ENCODE results near the gene DNM3.
"Not testable (repeated sequence)": the region's sequence is repeated elsewhere in the genome, so short reads cannot be mapped to it uniquely, and the experiment has no call there.

DNM3 gene

GRCh38 chr1:172420385-172420784 lies 579.1 kb downstream of the DNM3 start, which contains the start of gene C1orf105:
Gene C1orf105, plus strand, starts transcription at chr1:172420685. Its CDS starts 201 bp downstream, at chr1:172420886.
- H3K36me3 Mint-ChIP-seq (ENCODE audit: insufficient read depth), result no peaks in the 10 kb centered on the region
- H3K4me1 Mint-ChIP-seq, result no peaks in the 10 kb centered on the region
- DNase-seq (ENCODE audit: low spot score in 2 of 2) (no peak), ATAC-seq (replicated peaks; ENCODE audit: extremely low read depth, poor library complexity, severe bottlenecking) (no peak)
- H3K4me3 Mint-ChIP-seq, result no peak within 1 kb of the TSS
- no peak within 1 kb of the TSS for H3K27ac Mint-ChIP-seq (ENCODE audit: low read depth)
- no peaks in the 10 kb centered on the region for H3K9me3 Mint-ChIP-seq
- no peaks in the 10 kb centered on the region for H3K27me3 Mint-ChIP-seq

DNA sequence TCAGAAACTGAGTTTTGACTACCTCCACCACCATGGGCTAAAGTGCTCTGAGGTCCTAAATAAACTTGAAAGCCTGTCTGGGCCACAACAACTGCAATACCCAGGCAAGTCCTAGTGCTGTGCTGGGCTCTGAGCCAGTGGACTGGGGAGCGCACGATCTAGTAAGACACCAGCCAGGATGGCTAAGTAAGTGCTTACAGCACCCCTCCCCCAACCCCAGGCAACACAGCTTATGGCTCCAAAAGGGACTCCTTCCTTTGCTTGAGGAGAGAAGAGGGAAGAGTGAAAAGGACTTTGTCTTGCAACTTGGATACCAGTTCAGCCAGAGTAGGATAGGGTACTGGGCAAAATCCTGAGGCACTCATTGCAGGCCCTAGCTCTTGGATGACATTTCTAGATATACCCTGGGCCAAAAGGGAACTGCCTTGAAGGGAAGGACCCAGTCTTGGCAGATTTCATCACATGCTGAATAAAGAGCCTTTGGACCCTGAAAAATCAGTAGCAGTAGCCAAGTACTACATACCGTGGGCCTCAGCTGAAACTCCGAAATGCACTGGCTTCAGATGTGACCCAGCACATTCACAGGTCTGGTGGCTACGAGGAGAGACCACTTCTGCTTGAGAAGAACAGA lies 580.8 kb downstream of the DNM3 start:
- no peak for ATAC-seq (replicated peaks; ENCODE audit: extremely low read depth, poor library complexity, severe bottlenecking)
- no peak for DNase-seq (ENCODE audit: low spot score in 2 of 2)
- Mint-ChIP-seq H3K4me3 (no peak overlapping the region), H3K36me3 (ENCODE audit: insufficient read depth) (no peaks in the 10 kb centered on the region), H3K27ac (ENCODE audit: low read depth) (no peak overlapping the region), H3K4me1 (no peaks in the 10 kb centered on the region), H3K27me3 (no peaks in the 10 kb centered on the region), H3K9me3 (no peaks in the 10 kb centered on the region)

DNA sequence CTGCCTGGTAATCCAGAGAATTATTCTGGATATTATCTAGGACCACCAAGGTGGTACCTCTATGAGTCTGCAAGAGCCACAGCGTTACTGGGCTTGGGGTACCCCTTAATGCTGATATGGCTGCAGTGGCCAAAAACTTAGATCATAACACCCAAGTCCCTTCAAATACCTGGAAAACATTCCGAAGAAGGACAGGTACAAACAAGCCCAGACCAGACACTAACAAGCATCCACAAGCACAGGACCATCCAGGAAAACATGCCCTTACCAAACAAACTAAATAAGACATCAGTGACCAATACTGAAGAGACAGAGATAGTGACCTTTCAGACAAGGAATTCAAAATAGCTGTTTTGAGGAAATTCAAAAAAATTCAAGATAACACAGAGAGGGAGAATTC lies 582.0 kb downstream of the DNM3 start:
- Mint-ChIP-seq H3K27ac (ENCODE audit: low read depth) (no peak overlapping the region), H3K27me3 (no peaks in the 10 kb centered on the region), H3K9me3 (no peaks in the 10 kb centered on the region), H3K4me1 (no peaks in the 10 kb centered on the region), H3K4me3 (no peak overlapping the region), H3K36me3 (ENCODE audit: insufficient read depth) (no peaks in the 10 kb centered on the region)
- no peak for DNase-seq (ENCODE audit: low spot score in 2 of 2)
- ATAC-seq (replicated peaks; ENCODE audit: extremely low read depth, poor library complexity, severe bottlenecking), result no peak

- Mint-ChIP-seq H3K27me3 (no peaks in the 10 kb centered on the region), H3K27ac (ENCODE audit: low read depth) (no peak overlapping the region), H3K4me1 (no peaks in the 10 kb centered on the region), H3K4me3 (no peak overlapping the region), H3K36me3 (ENCODE audit: insufficient read depth) (no peaks in the 10 kb centered on the region), H3K9me3 (no peaks in the 10 kb centered on the region)
- ATAC-seq (replicated peaks; ENCODE audit: extremely low read depth, poor library complexity, severe bottlenecking), result no peak
- DNase-seq (ENCODE audit: low spot score in 2 of 2), result no peak
These were observed 584.0 kb downstream of the DNM3 start for GRCh38 chr1:172425339-172425738.

DNA sequence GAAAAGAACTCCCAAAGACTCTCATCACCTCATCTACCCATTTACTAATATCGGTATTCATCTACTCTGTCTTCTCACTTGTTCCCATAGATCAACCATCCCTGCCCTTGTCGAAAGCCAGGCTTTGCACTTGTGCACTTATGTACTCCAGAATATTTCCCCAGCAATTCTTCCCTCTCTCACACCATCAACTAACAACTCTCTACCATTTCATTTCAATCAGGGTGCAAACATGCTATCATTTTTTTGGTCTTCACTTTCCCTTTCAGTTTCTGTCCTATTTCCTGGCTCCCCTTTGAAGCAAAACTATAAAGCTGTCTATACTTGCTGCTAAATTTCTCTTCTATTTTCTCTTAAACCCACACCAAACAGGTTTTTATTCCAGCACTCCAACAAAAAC lies 585.9 kb downstream of the DNM3 start:
- H3K27me3 Mint-ChIP-seq, result no peaks in the 10 kb centered on the region
- no peaks in the 10 kb centered on the region for H3K9me3 Mint-ChIP-seq
- H3K27ac Mint-ChIP-seq (ENCODE audit: low read depth), result no peak overlapping the region
- DNase-seq (ENCODE audit: low spot score in 2 of 2) (no peak), ATAC-seq (replicated peaks; ENCODE audit: extremely low read depth, poor library complexity, severe bottlenecking) (peak; percentile 50)
- H3K4me1 Mint-ChIP-seq, result no peaks in the 10 kb centered on the region
- no peak overlapping the region for H3K4me3 Mint-ChIP-seq
- H3K36me3 Mint-ChIP-seq (ENCODE audit: insufficient read depth), result no peaks in the 10 kb centered on the region

- Mint-ChIP-seq H3K27me3 (no peaks in the 10 kb centered on the region), H3K4me1 (peaks cover 19% of the 10 kb centered on the region), H3K36me3 (ENCODE audit: insufficient read depth) (no peaks in the 10 kb centered on the region), H3K4me3 (no peak overlapping the region), H3K9me3 (no peaks in the 10 kb centered on the region), H3K27ac (ENCODE audit: low read depth) (no peak overlapping the region)
- DNase-seq (ENCODE audit: low spot score in 2 of 2) (no peak), ATAC-seq (replicated peaks; ENCODE audit: extremely low read depth, poor library complexity, severe bottlenecking) (peak; percentile 62)
These were observed 588.2 kb downstream of the DNM3 start for GRCh38 chr1:172429331-172430127.

DNA sequence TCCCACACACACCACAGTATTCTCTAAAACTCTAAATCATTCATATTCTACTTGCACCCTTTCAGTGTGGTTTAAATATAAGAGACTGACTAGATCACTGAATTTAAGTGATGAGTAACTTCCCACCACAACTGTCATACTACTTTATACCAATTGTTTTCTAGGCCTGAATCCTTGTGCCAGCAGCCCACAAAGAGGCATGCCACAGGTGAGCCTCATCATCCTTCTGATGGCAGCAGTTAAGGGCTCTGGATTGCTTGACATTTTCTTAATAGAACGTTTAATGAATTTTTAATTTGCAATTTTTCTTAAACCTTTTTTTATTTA lies 588.8 kb downstream of the DNM3 start:
- no peak overlapping the region for H3K27ac Mint-ChIP-seq (ENCODE audit: low read depth)

GRCh38 chr1:172431204-172431603 lies 589.9 kb downstream of the DNM3 start:
- Mint-ChIP-seq H3K4me3 (no peak overlapping the region), H3K36me3 (ENCODE audit: insufficient read depth) (peaks cover 1% of the 10 kb centered on the region), H3K27me3 (no peaks in the 10 kb centered on the region), H3K9me3 (no peaks in the 10 kb centered on the region), H3K4me1 (peaks cover 21% of the 10 kb centered on the region), H3K27ac (ENCODE audit: low read depth) (no peak overlapping the region)
- no peak for ATAC-seq (replicated peaks; ENCODE audit: extremely low read depth, poor library complexity, severe bottlenecking)
- DNase-seq (ENCODE audit: low spot score in 2 of 2), result no peak

More for the DNA sequence above, 588.8 kb downstream of the DNM3 start:
- H3K4me1 Mint-ChIP-seq, result peaks cover 21% of the 10 kb centered on the region
- ATAC-seq (replicated peaks; ENCODE audit: extremely low read depth, poor library complexity, severe bottlenecking) (no peak), DNase-seq (ENCODE audit: low spot score in 2 of 2) (no peak)
- H3K9me3 Mint-ChIP-seq, result no peaks in the 10 kb centered on the region
- H3K4me3 Mint-ChIP-seq, result no peak overlapping the region
- no peaks in the 10 kb centered on the region for H3K27me3 Mint-ChIP-seq
- H3K36me3 Mint-ChIP-seq (ENCODE audit: insufficient read depth), result no peaks in the 10 kb centered on the region

DNA sequence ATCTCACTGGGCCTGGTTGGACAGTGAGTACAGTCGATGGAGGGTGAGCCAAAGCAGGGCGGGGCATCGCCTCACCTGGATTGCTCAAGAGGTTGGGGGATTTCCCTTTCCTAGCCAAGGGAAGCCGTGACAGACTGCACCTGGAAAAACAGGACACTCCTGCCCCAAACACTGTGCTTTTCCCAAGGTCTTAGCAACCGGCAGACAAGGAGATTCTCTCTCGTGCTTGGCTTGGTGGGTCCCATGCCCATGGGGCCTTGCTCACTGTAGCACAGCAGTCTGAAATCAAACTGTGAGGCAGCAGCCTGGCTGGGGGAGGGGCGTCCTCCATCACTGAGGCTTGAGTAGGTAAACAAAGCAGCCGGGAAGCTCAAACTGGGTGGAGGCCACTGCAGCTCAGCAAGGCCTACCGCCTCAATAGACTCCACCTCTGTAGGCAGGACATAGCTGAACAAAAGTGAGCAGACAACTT lies 590.5 kb downstream of the DNM3 start:
- H3K4me1 Mint-ChIP-seq, result peaks cover 21% of the 10 kb centered on the region
- H3K9me3 Mint-ChIP-seq, result no peaks in the 10 kb centered on the region
- H3K4me3 Mint-ChIP-seq, result no peak overlapping the region
- no peak overlapping the region for H3K27ac Mint-ChIP-seq (ENCODE audit: low read depth)
- H3K36me3 Mint-ChIP-seq (ENCODE audit: insufficient read depth), result peaks cover 1% of the 10 kb centered on the region
- no peak for DNase-seq (ENCODE audit: low spot score in 2 of 2)
- no peaks in the 10 kb centered on the region for H3K27me3 Mint-ChIP-seq
- no peak for ATAC-seq (replicated peaks; ENCODE audit: extremely low read depth, poor library complexity, severe bottlenecking)

DNA sequence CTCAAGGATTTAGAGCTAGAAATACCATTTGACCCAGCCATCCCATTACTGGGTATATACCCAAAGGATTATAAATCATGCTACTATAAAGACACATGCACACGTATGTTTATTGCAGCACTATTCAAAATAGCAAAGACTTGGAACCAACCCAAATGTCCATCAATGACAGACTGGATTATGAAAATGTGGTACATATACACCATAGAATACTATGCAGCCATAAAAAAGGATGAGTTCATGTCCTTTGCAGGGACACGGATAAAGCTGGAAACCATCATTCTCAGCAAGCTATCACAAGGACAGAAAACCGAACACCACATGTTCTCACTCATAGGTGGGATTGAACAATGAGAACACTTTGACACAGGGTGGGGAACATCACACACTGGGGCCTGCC lies 595.9 kb downstream of the DNM3 start:
- not testable (repeated sequence) for H3K4me3 Mint-ChIP-seq; H3K9me3 Mint-ChIP-seq; H3K27ac Mint-ChIP-seq (ENCODE audit: low read depth); H3K36me3 Mint-ChIP-seq (ENCODE audit: insufficient read depth); DNase-seq (ENCODE audit: low spot score in 2 of 2); H3K27me3 Mint-ChIP-seq; ATAC-seq (replicated peaks; ENCODE audit: extremely low read depth, poor library complexity, severe bottlenecking)
- H3K4me1 Mint-ChIP-seq, result peaks cover 48% of the 10 kb centered on the region

DNA sequence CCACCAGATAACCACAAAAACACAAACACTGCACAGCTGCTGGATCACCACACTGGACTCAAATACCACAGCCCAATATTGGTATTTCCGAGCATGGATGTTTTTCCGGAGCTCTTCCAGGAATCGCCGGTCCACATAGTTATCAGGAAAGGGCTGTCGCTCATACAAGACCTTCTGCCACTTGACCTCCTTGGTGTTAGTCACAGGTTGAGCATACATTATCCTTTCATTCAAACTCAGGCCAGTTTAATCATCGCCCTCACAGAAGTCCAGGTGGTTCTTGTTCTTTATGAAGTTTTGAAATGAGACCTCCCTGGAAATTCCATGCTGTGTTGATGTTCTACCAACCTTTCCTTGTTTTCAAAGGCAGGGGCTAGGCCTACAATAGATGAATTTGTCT lies 601.1 kb downstream of the DNM3 start:
- ATAC-seq (replicated peaks; ENCODE audit: extremely low read depth, poor library complexity, severe bottlenecking) (no peak), DNase-seq (ENCODE audit: low spot score in 2 of 2) (no peak)
- H3K36me3 Mint-ChIP-seq (ENCODE audit: insufficient read depth), result peaks cover 10% of the 10 kb centered on the region
- no peaks in the 10 kb centered on the region for H3K27me3 Mint-ChIP-seq
- H3K9me3 Mint-ChIP-seq, result no peaks in the 10 kb centered on the region
- no peak overlapping the region for H3K27ac Mint-ChIP-seq (ENCODE audit: low read depth)
- peak overlapping the region; percentile 90 for H3K4me3 Mint-ChIP-seq
- peaks cover 48% of the 10 kb centered on the region for H3K4me1 Mint-ChIP-seq

- H3K36me3 Mint-ChIP-seq (ENCODE audit: insufficient read depth), result peaks cover 10% of the 10 kb centered on the region
- H3K27me3 Mint-ChIP-seq, result no peaks in the 10 kb centered on the region
These were observed 601.7 kb downstream of the DNM3 start for GRCh38 chr1:172442843-172443565.

More at GRCh38 chr1:172442843-172443565, 601.7 kb downstream of the DNM3 start:
- Mint-ChIP-seq H3K9me3 (no peaks in the 10 kb centered on the region), H3K4me3 (peak overlapping the region; percentile 90), H3K27ac (ENCODE audit: low read depth) (peak overlapping the region; percentile 93), H3K4me1 (peaks cover 48% of the 10 kb centered on the region)
- DNase-seq (ENCODE audit: low spot score in 2 of 2) (no peak), ATAC-seq (replicated peaks; ENCODE audit: extremely low read depth, poor library complexity, severe bottlenecking) (peak; percentile 9)

Measured in central memory CD8-positive, alpha-beta T cell (primary cell).